Activated naive CD4-positive, alpha-beta T cell treated with anti-CD3 and anti-CD28 coated beads, Interleukin-2, amount 50 U/mL, for 24 hours (primary cell): ENCODE results near the gene RAD52.
"Not testable (repeated sequence)": the region's sequence is repeated elsewhere in the genome, so short reads cannot be mapped to it uniquely, and the experiment has no call there.

Experiments
- H3K27ac Mint-ChIP-seq: one replicate; pipeline ENCODE4 v1.8.0; 2021; ENCODE audit warnings: mild to moderate bottlenecking, mixed read lengths
- H3K27me3 Mint-ChIP-seq: one replicate; pipeline ENCODE4 v1.8.0; 2021; ENCODE audit warnings: mixed read lengths
- H3K36me3 Mint-ChIP-seq: one replicate; pipeline ENCODE4 v1.8.0; 2021; ENCODE audit warnings: mixed read lengths
- H3K4me1 Mint-ChIP-seq: one replicate; pipeline ENCODE4 v1.8.0; 2021; ENCODE audit warnings: mixed read lengths
- H3K4me3 Mint-ChIP-seq: one replicate; pipeline ENCODE4 v1.8.0; 2021; ENCODE audit warnings: mild to moderate bottlenecking, mixed read lengths
- H3K9me3 Mint-ChIP-seq: one replicate; pipeline ENCODE4 v1.8.0; 2021; ENCODE audit warnings: mixed read lengths

RAD52 gene

GRCh38 chr12:943051-943450 is 6.4 kb downstream of the RAD52 start:
- no peak overlapping the region for H3K4me3 Mint-ChIP-seq
- no peak overlapping the region for H3K27ac Mint-ChIP-seq
- H3K36me3 Mint-ChIP-seq, result peaks cover 9% of the 10 kb centered on the region
- no peaks in the 10 kb centered on the region for H3K27me3 Mint-ChIP-seq
- peaks cover 46% of the 10 kb centered on the region for H3K4me1 Mint-ChIP-seq
- H3K9me3 Mint-ChIP-seq, result no peaks in the 10 kb centered on the region

- peak overlapping the region; percentile 55 for H3K27ac Mint-ChIP-seq
Measured at GRCh38 chr12:938810-939209, 10.7 kb downstream of the RAD52 start.

GRCh38 chr12:936377-937345 is 12.8 kb downstream of the RAD52 start:
- H3K27ac Mint-ChIP-seq, result no peak overlapping the region
- H3K36me3 Mint-ChIP-seq, result peaks cover 6% of the 10 kb centered on the region
- no peak overlapping the region for H3K4me3 Mint-ChIP-seq
- H3K27me3 Mint-ChIP-seq, result no peaks in the 10 kb centered on the region
- peaks cover 13% of the 10 kb centered on the region for H3K4me1 Mint-ChIP-seq
- H3K9me3 Mint-ChIP-seq, result no peaks in the 10 kb centered on the region

More at GRCh38 chr12:938810-939209, 10.7 kb downstream of the RAD52 start:
- peaks cover 21% of the 10 kb centered on the region for H3K4me1 Mint-ChIP-seq
- H3K27me3 Mint-ChIP-seq, result no peaks in the 10 kb centered on the region
- no peaks in the 10 kb centered on the region for H3K9me3 Mint-ChIP-seq
- peaks cover 7% of the 10 kb centered on the region for H3K36me3 Mint-ChIP-seq
- no peak overlapping the region for H3K4me3 Mint-ChIP-seq

GRCh38 chr12:935891-936290 is 13.6 kb downstream of the RAD52 start:
- not testable (repeated sequence) for H3K36me3 Mint-ChIP-seq, H3K4me3 Mint-ChIP-seq, H3K27ac Mint-ChIP-seq, H3K9me3 Mint-ChIP-seq, H3K27me3 Mint-ChIP-seq
- H3K4me1 Mint-ChIP-seq, result peaks cover 11% of the 10 kb centered on the region

GRCh38 chr12:931591-931990 is 17.9 kb downstream of the RAD52 start:
- Mint-ChIP-seq H3K9me3 (no peaks in the 10 kb centered on the region), H3K4me1 (no peaks in the 10 kb centered on the region), H3K4me3 (no peak overlapping the region), H3K27ac (peak overlapping the region; percentile 62), H3K27me3 (no peaks in the 10 kb centered on the region), H3K36me3 (peaks cover 7% of the 10 kb centered on the region)

GRCh38 chr12:931060-931459 is 18.4 kb downstream of the RAD52 start:
- Mint-ChIP-seq H3K4me3 (no peak overlapping the region), H3K9me3 (no peaks in the 10 kb centered on the region), H3K27me3 (no peaks in the 10 kb centered on the region), H3K4me1 (no peaks in the 10 kb centered on the region), H3K36me3 (peaks cover 10% of the 10 kb centered on the region), H3K27ac (peak overlapping the region; percentile 62)

- no peaks in the 10 kb centered on the region for H3K27me3 Mint-ChIP-seq
- H3K27ac Mint-ChIP-seq, result peak overlapping the region; percentile 62
- no peak overlapping the region for H3K4me3 Mint-ChIP-seq
- no peaks in the 10 kb centered on the region for H3K4me1 Mint-ChIP-seq
- H3K36me3 Mint-ChIP-seq, result peaks cover 11% of the 10 kb centered on the region
- no peaks in the 10 kb centered on the region for H3K9me3 Mint-ChIP-seq
Measured at GRCh38 chr12:926641-927040, 22.9 kb downstream of the RAD52 start.

GRCh38 chr12:922285-922684 is 27.2 kb downstream of the RAD52 start:
- peaks cover 9% of the 10 kb centered on the region for H3K4me1 Mint-ChIP-seq

GRCh38 chr12:920676-921075 is 28.8 kb downstream of the RAD52 start:
- Mint-ChIP-seq H3K4me3 (no peak overlapping the region), H3K27me3 (no peaks in the 10 kb centered on the region), H3K4me1 (peaks cover 13% of the 10 kb centered on the region), H3K9me3 (no peaks in the 10 kb centered on the region), H3K36me3 (peaks cover 11% of the 10 kb centered on the region), H3K27ac (peak overlapping the region; percentile 57)

More at GRCh38 chr12:922285-922684, 27.2 kb downstream of the RAD52 start:
- Mint-ChIP-seq H3K4me3 (no peak overlapping the region), H3K27me3 (no peaks in the 10 kb centered on the region), H3K9me3 (no peaks in the 10 kb centered on the region), H3K27ac (no peak overlapping the region), H3K36me3 (peaks cover 10% of the 10 kb centered on the region)

- H3K27me3 Mint-ChIP-seq, result no peaks in the 10 kb centered on the region
- H3K4me1 Mint-ChIP-seq, result peaks cover 31% of the 10 kb centered on the region
- no peak overlapping the region for H3K4me3 Mint-ChIP-seq
- H3K9me3 Mint-ChIP-seq, result no peaks in the 10 kb centered on the region
- no peak overlapping the region for H3K27ac Mint-ChIP-seq
- peaks cover 11% of the 10 kb centered on the region for H3K36me3 Mint-ChIP-seq
Measured at GRCh38 chr12:916712-917445, 32.6 kb downstream of the RAD52 start.

GRCh38 chr12:916240-916639 is 33.3 kb downstream of the RAD52 start:
- H3K27me3 Mint-ChIP-seq, result no peaks in the 10 kb centered on the region
- H3K36me3 Mint-ChIP-seq, result peaks cover 11% of the 10 kb centered on the region
- H3K4me3 Mint-ChIP-seq, result peak overlapping the region; percentile 61
- H3K27ac Mint-ChIP-seq, result peak overlapping the region; percentile 88
- peaks cover 27% of the 10 kb centered on the region for H3K4me1 Mint-ChIP-seq
- H3K9me3 Mint-ChIP-seq, result no peaks in the 10 kb centered on the region

GRCh38 chr12:915090-915489 is 34.4 kb downstream of the RAD52 start:
- no peak overlapping the region for H3K4me3 Mint-ChIP-seq
- H3K4me1 Mint-ChIP-seq, result peaks cover 21% of the 10 kb centered on the region
- no peaks in the 10 kb centered on the region for H3K9me3 Mint-ChIP-seq
- H3K27ac Mint-ChIP-seq, result peak overlapping the region; percentile 30
- H3K36me3 Mint-ChIP-seq, result peaks cover 8% of the 10 kb centered on the region
- H3K27me3 Mint-ChIP-seq, result no peaks in the 10 kb centered on the region

- Mint-ChIP-seq H3K27me3 (no peaks in the 10 kb centered on the region), H3K4me1 (peaks cover 21% of the 10 kb centered on the region), H3K36me3 (peaks cover 13% of the 10 kb centered on the region), H3K9me3 (no peaks in the 10 kb centered on the region), H3K4me3 (no peak overlapping the region), H3K27ac (no peak overlapping the region)
Measured at GRCh38 chr12:913919-914698, 35.4 kb downstream of the RAD52 start.

- no peaks in the 10 kb centered on the region for H3K27me3 Mint-ChIP-seq
- H3K27ac Mint-ChIP-seq, result no peak overlapping the region
- peaks cover 16% of the 10 kb centered on the region for H3K36me3 Mint-ChIP-seq
- no peaks in the 10 kb centered on the region for H3K9me3 Mint-ChIP-seq
- H3K4me1 Mint-ChIP-seq, result peaks cover 26% of the 10 kb centered on the region
- no peak overlapping the region for H3K4me3 Mint-ChIP-seq
Measured at GRCh38 chr12:912466-913235, 36.8 kb downstream of the RAD52 start.
